Urothelium cell line (cell line): Measurements from ENCODE around the gene EIPR1.

ENCODE experiments used
- DNase-seq: peaks from one replicate; pipeline ENCODE4 v3.0.0; 2011; ENCODE audit warnings: low spot score, mixed read lengths
- FAIRE-seq: peaks from 2 replicates; lab custom pipeline; 2011; peaks lifted over from hg19 to GRCh38; lab: Jason Lieb, UNC

Gene EIPR1

GRCh38 chr2:3142210-3142609 lies 235.4 kb downstream of the EIPR1 start:
- FAIRE-seq: no peak
- no peak for DNase-seq

DNA sequence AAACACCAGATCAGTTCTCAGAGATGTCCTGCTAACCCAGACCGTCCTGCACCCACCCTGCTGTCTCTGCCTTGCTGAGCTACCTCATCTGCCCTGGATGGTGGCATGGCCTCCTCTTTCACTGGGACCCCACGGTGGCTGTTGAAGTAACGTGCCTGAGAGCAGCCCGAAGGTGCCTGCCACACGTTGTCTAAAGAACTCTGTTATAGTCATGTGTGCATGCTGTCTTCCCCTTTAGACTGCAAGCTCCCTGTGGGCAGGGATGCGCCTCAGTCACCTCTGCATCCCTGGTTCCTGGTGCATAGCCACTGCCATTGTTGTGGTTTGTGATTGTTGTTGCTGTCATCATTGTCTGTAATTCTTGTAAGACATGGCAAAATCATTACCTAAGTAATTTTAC lies 235.9 kb downstream of the EIPR1 start:
- DNase-seq: no peak
- no peak for FAIRE-seq

- FAIRE-seq (no peak), DNase-seq (no peak)
Measured at GRCh38 chr2:3139906-3140305, 237.7 kb downstream of the EIPR1 start.
